Urothelium cell line (cell line): ENCODE data around the gene AMPD3.

Source experiments
- DNase-seq: peaks from one replicate; pipeline ENCODE4 v3.0.0; 2011; ENCODE audit warnings: low spot score, mixed read lengths
- FAIRE-seq: peaks from 2 replicates; lab custom pipeline; 2011; peaks lifted over from hg19 to GRCh38; lab: Jason Lieb, UNC

Gene AMPD3

GRCh38 chr11:10459029-10459970, 4.2 kb downstream of the AMPD3 start:
- DNase-seq (no peak), FAIRE-seq (no peak)

GRCh38 chr11:10460611-10461275, 5.7 kb downstream of the AMPD3 start:
- DNase-seq (no peak), FAIRE-seq (no peak)

- FAIRE-seq, result no peak
- DNase-seq, result no peak
Observed at GRCh38 chr11:10461276-10461790, 6.3 kb downstream of the AMPD3 start.

- FAIRE-seq, result no peak
- DNase-seq, result no peak
Observed at GRCh38 chr11:10462746-10463300, 7.8 kb downstream of the AMPD3 start.

GRCh38 chr11:10473371-10473770, 18.3 kb downstream of the AMPD3 start:
- FAIRE-seq (no peak), DNase-seq (no peak)

GRCh38 chr11:10474551-10474950, 19.5 kb downstream of the AMPD3 start:
- DNase-seq (no peak), FAIRE-seq (no peak)

- no peak for FAIRE-seq
- no peak for DNase-seq
Observed at GRCh38 chr11:10476342-10476741, 21.3 kb downstream of the AMPD3 start.

- no peak for FAIRE-seq
- no peak for DNase-seq
Observed at GRCh38 chr11:10476927-10477689, 22.0 kb downstream of the AMPD3 start.

- FAIRE-seq (no peak), DNase-seq (no peak)
Observed at GRCh38 chr11:10477690-10478046, 22.6 kb downstream of the AMPD3 start.

- DNase-seq (no peak), FAIRE-seq (no peak)
Observed at GRCh38 chr11:10478066-10478465, 23.0 kb downstream of the AMPD3 start.

GRCh38 chr11:10478574-10479550, 23.8 kb downstream of the AMPD3 start:
- FAIRE-seq, result no peak
- no peak for DNase-seq

GRCh38 chr11:10480026-10480425, 25.0 kb downstream of the AMPD3 start:
- peak; percentile 5 for FAIRE-seq
- no peak for DNase-seq

- DNase-seq (no peak), FAIRE-seq (no peak)
Observed at GRCh38 chr11:10480760-10481159, 25.7 kb downstream of the AMPD3 start.

- FAIRE-seq, result no peak
Observed at GRCh38 chr11:10481560-10482349, 26.7 kb downstream of the AMPD3 start.

GRCh38 chr11:10483174-10483573, 28.1 kb downstream of the AMPD3 start:
- no peak for DNase-seq

More at GRCh38 chr11:10481560-10482349, 26.7 kb downstream of the AMPD3 start:
- DNase-seq, result no peak

GRCh38 chr11:10483584-10483983, 28.5 kb downstream of the AMPD3 start:
- FAIRE-seq (no peak), DNase-seq (no peak)

More at GRCh38 chr11:10483174-10483573, 28.1 kb downstream of the AMPD3 start:
- FAIRE-seq, result no peak

- DNase-seq (no peak), FAIRE-seq (no peak)
Observed at GRCh38 chr11:10484461-10485180, 29.6 kb downstream of the AMPD3 start.

- DNase-seq (no peak), FAIRE-seq (no peak)
Observed at GRCh38 chr11:10485646-10486045, 30.6 kb downstream of the AMPD3 start.
